Caco-2 (cell line): ENCODE measurements around the gene ERC2. TPM values are rescaled to one million over a fixed set of nuclear protein-coding genes. Genes with fewer than 3 reads are reported as not detected.

Experiments
- BruUV-seq: library from RNA; stranded (reverse); fragments of 400-500 nt; replicated peaks from 2 replicates; lab custom pipeline; 2021; lab: Mats Ljungman, UMichigan
- CTCF ChIA-PET: fragments of 300-600 bp; sonication (Branson Sonifier 250); formaldehyde crosslinking; loops from one replicate; lab custom pipeline; 2022; ENCODE audit warnings: antibody characterized with exemption; lab: Charles Lee
- POLR2A ChIA-PET: fragments of 300-600 bp; sonication (Branson Sonifier 250); formaldehyde crosslinking; loops from one replicate; lab custom pipeline; 2022; ENCODE audit warnings: antibody characterized with exemption; lab: Charles Lee
- DNase-seq, 2 experiments: peaks; one replicate each; pipeline versions ENCODE4 v3.0.0 to v3.0.0-alpha.2; 2020 to 2022
- H3K27me3 ChIP-seq: replicated peaks from 2 replicates; pipeline ENCODE4 v1.6.0; 2011; ENCODE audit warnings: low read length; ENCODE audit not compliant: control insufficient read depth, insufficient read depth
- H3K36me3 ChIP-seq: 2 replicates; pipeline ENCODE4 v1.5.1; 2011; ENCODE audit warnings: low read length; ENCODE audit not compliant: control insufficient read depth, insufficient read depth
- H3K4me1 ChIP-seq: fragments of 250-450 bp; sonication (Bioruptor Pico); 2 replicates; pipeline ENCODE4 v1.5.1; 2020; ENCODE audit warnings: mild to moderate bottlenecking
- H3K4me3 ChIP-seq: 2 replicates; pipeline ENCODE4 v1.5.1; 2011; ENCODE audit warnings: low read depth, mild to moderate bottlenecking, control low read depth, low read length
- H3K9me3 ChIP-seq: fragments of 250-450 bp; sonication (Bioruptor Pico); 2 replicates; pipeline ENCODE4 v1.5.1; 2020; ENCODE audit warnings: mild to moderate bottlenecking, moderate library complexity
- H3K27ac Mint-ChIP-seq: one replicate; pipeline ENCODE4 v1.8.0; 2022; ENCODE audit warnings: mixed read lengths; ENCODE audit not compliant: unreplicated experiment
- H3K27me3 Mint-ChIP-seq: one replicate; pipeline ENCODE4 v1.8.0; 2022; ENCODE audit warnings: mixed read lengths; ENCODE audit not compliant: insufficient read depth, unreplicated experiment
- H3K36me3 Mint-ChIP-seq: one replicate; pipeline ENCODE4 v1.8.0; 2022; ENCODE audit warnings: mild to moderate bottlenecking, mixed read lengths; ENCODE audit not compliant: insufficient read depth, unreplicated experiment
- H3K4me1 Mint-ChIP-seq: one replicate; pipeline ENCODE4 v1.8.0; 2022; ENCODE audit warnings: low read depth, mixed read lengths; ENCODE audit not compliant: unreplicated experiment
- H3K4me3 Mint-ChIP-seq: one replicate; pipeline ENCODE4 v1.8.0; 2022; ENCODE audit warnings: mild to moderate bottlenecking, moderate library complexity, mixed read lengths; ENCODE audit not compliant: unreplicated experiment
- H3K9me3 Mint-ChIP-seq: one replicate; pipeline ENCODE4 v1.8.0; 2022; ENCODE audit warnings: mixed read lengths; ENCODE audit not compliant: unreplicated experiment
- CTCF ChIP-seq, 2 experiments: fragments of 200-600 bp in 1 of 2; IDR thresholded peaks; 1 replicate in 1 of 2; 2 replicates in 1 of 2; pipeline versions ENCODE4 v1.5.1 to v1.8.0; 2011 to 2022; ENCODE audit warnings: antibody characterized with exemption in 1 of 2, control low read depth in 1 of 2, inconsistent platforms in 1 of 2, low read depth in 1 of 2, low read length in 1 of 2, mild to moderate bottlenecking in 1 of 2, moderate library complexity in 1 of 2; ENCODE audit not compliant: insufficient read depth in 1 of 2, severe bottlenecking in 1 of 2, unreplicated experiment in 1 of 2
- intact Hi-C: fragments of 100-400 bp; cut with micrococcal nuclease; formaldehyde crosslinking; loops from one replicate; pipeline ENCODE4 v1.10.0; 2022; ENCODE audit not compliant: unreplicated experiment
- total RNA-seq: library from RNA; stranded (reverse); gene quantifications from 2 replicates; pipeline ENCODE4 v1.2.3, GENCODE V29; 2022

ERC2 gene
- total RNA-seq, 1 experiment from 2014 or later = 0.54 TPM

GRCh38 chr3:56154297-56154696 is 314.0 kb downstream of the ERC2 start:
- intact Hi-C loops = no loop called here
- Mint-ChIP-seq H3K27me3 (no peaks in the 10 kb centered on the region), H3K27ac (no peak overlapping the region), H3K9me3 (no peaks in the 10 kb centered on the region), H3K36me3 (no peaks in the 10 kb centered on the region), H3K4me3 (no peak overlapping the region), H3K4me1 (no peaks in the 10 kb centered on the region)
- ChIA-PET POLR2A (no interaction called here), CTCF (interaction anchor here (0.5 kb wide), 1 partner anchor 89 kb away, joined by 3 read pairs; no protein-coding TSS in a partner anchor)
- Histone ChIP-seq H3K9me3 (no peaks in the 10 kb centered on the region), H3K4me1 (no peaks in the 10 kb centered on the region), H3K4me3 (no peak overlapping the region), H3K27me3 (no peaks in the 10 kb centered on the region), H3K36me3 (no peaks in the 10 kb centered on the region)
- BruUV-seq = no TSS peak
- no peak for DNase-seq
- TF ChIP-seq CTCF (IDR thresholded peaks at IDR 0.05; ENCODE audit: insufficient read depth in 1 of 2, low read depth in 1 of 2, low read length in 1 of 2, severe bottlenecking in 1 of 2, unreplicated experiment in 1 of 2) = no peak

- Histone ChIP-seq H3K9me3 (no peaks in the 10 kb centered on the region), H3K27me3 (no peaks in the 10 kb centered on the region), H3K4me3 (no peak overlapping the region), H3K4me1 (no peaks in the 10 kb centered on the region), H3K36me3 (no peaks in the 10 kb centered on the region)
- BruUV-seq = no TSS peak
- no peaks in the 10 kb centered on the region for H3K9me3 Mint-ChIP-seq
- no peaks in the 10 kb centered on the region for H3K4me1 Mint-ChIP-seq
- no peaks in the 10 kb centered on the region for H3K27me3 Mint-ChIP-seq
- no peak for TF ChIP-seq CTCF (IDR thresholded peaks at IDR 0.05; ENCODE audit: insufficient read depth in 1 of 2, low read depth in 1 of 2, low read length in 1 of 2, severe bottlenecking in 1 of 2, unreplicated experiment in 1 of 2)
- no peak overlapping the region for H3K4me3 Mint-ChIP-seq
- ChIA-PET POLR2A (no interaction called here), CTCF (no interaction called here)
- intact Hi-C loops = no loop called here
- H3K36me3 Mint-ChIP-seq = no peaks in the 10 kb centered on the region
- H3K27ac Mint-ChIP-seq = no peak overlapping the region
- no peak for DNase-seq
Observed at GRCh38 chr3:56147354-56147753, 320.9 kb downstream of the ERC2 start.

GRCh38 chr3:56145410-56145809 is 322.9 kb downstream of the ERC2 start:
- no peak for DNase-seq
- no peaks in the 10 kb centered on the region for H3K27me3 Mint-ChIP-seq
- Histone ChIP-seq H3K36me3 (no peaks in the 10 kb centered on the region), H3K4me3 (no peak overlapping the region), H3K4me1 (no peaks in the 10 kb centered on the region), H3K9me3 (no peaks in the 10 kb centered on the region), H3K27me3 (no peaks in the 10 kb centered on the region)
- H3K4me1 Mint-ChIP-seq = no peaks in the 10 kb centered on the region
- ChIA-PET CTCF (no interaction called here), POLR2A (no interaction called here)
- no peaks in the 10 kb centered on the region for H3K9me3 Mint-ChIP-seq
- BruUV-seq = no TSS peak
- no peak overlapping the region for H3K4me3 Mint-ChIP-seq
- no peak overlapping the region for H3K27ac Mint-ChIP-seq
- H3K36me3 Mint-ChIP-seq = no peaks in the 10 kb centered on the region
- intact Hi-C loops = no loop called here
- no peak for TF ChIP-seq CTCF (IDR thresholded peaks at IDR 0.05; ENCODE audit: insufficient read depth in 1 of 2, low read depth in 1 of 2, low read length in 1 of 2, severe bottlenecking in 1 of 2, unreplicated experiment in 1 of 2)
